Endometrial microvascular endothelial cells (primary cell): Measurements from ENCODE around the gene TMEM175. TPM values are rescaled to one million over a fixed set of nuclear protein-coding genes. Genes with fewer than 3 reads are reported as not detected.

ENCODE experiments used
- in situ Hi-C: cut with HindIII; loops from 2 replicates; pipeline ENCODE4 v1.10.0; 2017; ENCODE audit warnings: low sequenced_read_pairs, low pct_unique_long_range_greater_than_20kb; ENCODE audit errors: inconsistent ontology term
- total RNA-seq: library from RNA; depleted of rRNA; stranded (reverse); fragments of >200 nt; gene quantifications from one replicate; pipeline ENCODE4 v1.2.3, GENCODE V29; 2015; ENCODE audit errors: inconsistent ontology term

The TMEM175 gene
- total RNA-seq, 1 donor from 2014 or later, result 16.3 TPM

GRCh38 chr4:898123-898522 lies 34.1 kb upstream of the TMEM175 start:
- in situ Hi-C loops, result no loop called here

DNA sequence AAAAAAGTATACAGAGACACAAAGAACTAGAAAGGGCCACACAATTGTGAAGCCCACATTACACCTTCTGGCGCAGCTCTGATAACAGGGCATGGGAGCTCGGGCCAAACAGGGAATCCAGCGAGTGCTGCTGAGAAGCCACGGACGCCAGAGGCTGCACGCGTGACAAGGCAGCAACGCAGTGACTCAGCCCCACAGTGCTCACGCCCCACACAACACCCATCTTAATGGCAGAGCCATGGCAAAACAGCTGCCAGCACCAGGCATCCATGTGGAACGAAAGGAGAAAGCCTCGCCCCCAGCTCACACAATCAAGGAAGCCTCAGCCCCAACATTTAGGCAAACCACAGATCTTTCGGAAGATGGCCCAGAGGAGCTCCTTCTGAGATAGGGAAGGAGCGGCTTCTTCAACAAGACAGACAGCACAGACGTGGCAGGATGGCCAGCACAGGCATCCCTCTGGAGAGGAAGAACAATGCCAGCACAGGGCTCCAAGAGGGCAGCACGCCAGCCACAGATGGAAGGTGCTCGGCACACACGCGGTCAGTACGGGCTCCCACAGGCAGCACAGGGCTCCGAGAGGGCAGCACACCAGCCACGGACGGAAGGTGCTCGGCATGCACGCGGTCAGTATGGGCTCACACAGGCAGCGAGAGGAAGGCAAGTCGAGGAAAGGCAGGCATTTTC lies 33.2 kb upstream of the TMEM175 start:
- in situ Hi-C loops, result no loop called here

GRCh38 chr4:899556-899906 lies 32.7 kb upstream of the TMEM175 start:
- in situ Hi-C loops, result no loop called here

DNA sequence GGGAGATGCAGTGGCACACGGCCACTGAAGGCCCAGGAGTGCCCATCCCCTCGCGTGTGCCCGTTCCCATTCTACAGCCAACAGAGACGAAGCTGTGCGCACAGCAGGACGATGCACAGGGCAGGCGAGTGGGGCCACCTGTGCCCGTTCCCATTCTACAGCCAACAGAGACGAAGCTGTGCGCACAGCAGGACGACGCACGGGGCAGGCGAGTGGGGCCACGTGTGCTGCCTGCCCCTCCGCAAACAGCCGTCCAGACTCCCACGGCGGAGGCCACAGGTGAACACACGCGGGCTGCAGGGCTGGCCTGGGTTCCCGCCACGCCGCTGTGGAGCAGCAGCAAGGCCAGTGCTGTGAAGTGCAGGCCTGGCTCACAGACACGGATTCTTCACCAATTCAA lies 32.2 kb upstream of the TMEM175 start:
- in situ Hi-C loops, result no loop called here

GRCh38 chr4:900721-901120 lies 31.5 kb upstream of the TMEM175 start:
- in situ Hi-C loops, result no loop called here

DNA sequence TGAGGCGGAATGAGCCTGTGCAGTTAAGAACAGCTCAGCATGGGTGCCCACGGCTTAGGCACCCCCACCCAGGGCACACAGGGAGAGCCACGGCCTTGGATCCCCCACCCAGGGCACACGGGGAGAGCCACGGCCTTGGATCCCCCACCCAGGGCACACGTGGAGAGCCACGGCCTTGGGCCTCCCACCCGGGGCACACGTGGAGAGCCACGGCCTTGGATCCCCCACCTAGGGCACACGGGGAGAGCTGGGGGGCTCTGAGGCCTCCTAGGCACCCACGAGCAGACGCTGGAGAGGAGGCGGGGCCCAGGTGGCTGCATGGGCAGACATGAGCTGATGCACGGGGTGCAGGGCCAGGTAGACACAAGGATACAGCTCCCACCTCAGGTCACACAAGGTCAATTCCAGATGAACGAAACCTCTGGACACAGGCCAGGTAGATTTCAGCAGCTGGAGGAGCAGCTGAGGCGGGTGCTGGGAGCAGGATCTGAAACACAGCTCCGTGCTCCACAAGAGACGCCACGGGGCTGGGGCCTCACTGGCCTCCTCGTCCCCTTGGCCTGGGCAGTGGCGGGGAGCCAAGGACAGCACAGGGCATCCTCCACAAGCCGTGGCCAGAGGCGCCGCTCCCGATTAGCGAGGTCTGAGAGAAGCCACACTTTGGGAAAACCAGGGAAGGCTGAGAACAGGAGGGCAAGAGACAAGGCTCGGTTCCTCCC lies 30.9 kb upstream of the TMEM175 start:
- in situ Hi-C loops, result no loop called here

DNA sequence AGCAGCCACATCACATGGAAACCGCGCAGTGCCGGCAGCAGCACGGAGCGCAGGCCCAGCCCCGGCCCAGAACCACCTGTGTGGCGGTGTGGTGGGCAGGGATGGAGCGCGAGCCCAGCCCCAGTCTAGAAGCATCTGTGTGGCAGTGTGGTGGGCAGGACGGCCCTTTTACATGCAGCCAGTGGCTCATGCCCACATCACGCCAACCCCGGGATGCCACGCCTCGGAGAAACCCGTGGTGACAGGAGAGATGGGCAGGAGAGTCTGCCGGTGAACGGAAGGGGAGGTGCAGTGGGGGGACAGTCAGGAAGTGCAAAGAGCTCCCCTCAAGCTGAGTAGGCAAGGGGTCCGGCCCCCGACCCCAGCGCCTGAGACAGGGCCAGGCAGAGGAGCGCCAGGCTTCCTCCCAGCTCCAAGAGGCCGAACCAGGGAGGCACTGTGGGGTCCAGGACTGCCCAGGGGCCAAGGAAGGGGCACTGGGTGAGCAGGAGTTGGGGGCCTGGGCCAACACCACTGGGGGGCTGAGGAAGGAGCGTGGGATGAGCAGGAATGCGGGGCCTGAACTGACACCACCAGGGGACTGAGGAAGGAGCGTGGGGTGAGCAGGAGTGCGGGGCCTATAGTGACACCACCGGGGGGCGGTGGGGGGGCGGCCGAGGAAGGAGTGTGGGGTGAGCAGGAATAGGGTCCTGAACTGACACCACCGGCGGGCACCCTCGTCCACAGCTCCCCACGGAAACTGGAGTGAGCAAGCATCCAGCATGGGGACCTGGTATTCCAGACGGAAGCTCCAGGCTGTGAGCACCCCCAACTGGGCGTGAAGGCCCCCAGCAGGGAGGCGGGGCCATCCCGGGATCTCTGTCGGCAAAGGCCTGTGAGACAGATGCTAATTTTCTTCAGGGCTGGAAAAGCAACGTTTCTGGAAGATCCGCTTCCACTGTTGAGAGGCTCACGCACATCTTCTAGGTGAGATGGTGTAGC lies 28.9 kb upstream of the TMEM175 start:
- in situ Hi-C loops, result no loop called here

DNA sequence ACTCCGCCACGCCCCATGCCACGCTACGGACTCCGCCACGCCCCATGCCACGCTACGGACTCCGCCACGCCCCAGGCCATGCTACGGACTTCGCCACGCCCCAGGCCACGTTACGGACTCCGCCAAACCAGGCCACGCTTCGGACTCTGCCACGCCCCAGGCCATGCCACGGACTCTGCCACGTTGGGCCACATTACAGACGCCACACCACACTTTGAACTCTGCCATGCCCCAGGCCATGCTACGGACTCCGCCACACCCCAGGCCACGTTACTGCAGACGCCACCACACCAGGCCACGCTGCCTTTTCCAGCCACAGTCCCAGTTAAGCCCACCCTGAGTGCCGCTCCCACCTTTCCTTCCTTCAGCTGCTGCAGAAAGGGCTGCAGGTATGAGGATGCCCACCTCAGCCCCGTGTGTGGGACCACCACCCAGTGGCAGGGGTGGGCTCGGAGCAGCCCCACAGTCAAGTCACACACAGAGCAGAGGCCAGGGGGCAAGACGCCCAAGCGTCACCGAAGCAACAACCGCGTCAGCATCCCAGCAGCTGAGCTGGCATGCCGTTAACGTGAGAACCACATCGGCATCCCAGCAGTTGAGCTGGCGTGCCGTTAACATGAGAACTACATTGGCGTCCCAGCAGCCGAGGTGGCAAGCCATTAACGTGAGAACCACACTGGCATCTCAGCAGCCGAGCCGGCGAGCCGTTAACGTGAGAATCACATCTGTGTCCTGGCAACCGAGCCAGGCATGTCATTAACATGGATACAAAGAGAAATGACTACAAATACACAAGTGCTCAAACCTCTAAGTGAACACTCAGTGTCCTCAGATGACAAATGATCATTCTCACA lies 26.5 kb upstream of the TMEM175 start:
- in situ Hi-C loops, result no loop called here

GRCh38 chr4:906339-907102 lies 25.7 kb upstream of the TMEM175 start:
- in situ Hi-C loops, result no loop called here

DNA sequence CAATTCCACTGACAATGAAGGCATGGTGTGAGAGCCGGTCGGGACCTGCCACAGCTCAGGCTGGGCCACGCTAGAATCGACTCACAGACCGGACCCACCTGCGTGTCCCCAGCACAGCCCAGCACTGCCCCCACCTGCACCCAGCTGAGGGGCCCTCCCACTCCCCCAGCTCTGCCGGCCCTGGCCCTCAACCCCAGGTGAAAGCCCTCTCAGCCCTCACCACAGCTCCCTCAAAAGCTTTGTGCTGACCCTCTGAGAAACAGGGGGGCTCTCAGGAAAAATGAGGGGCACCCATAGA lies 25.2 kb upstream of the TMEM175 start:
- in situ Hi-C loops, result no loop called here

DNA sequence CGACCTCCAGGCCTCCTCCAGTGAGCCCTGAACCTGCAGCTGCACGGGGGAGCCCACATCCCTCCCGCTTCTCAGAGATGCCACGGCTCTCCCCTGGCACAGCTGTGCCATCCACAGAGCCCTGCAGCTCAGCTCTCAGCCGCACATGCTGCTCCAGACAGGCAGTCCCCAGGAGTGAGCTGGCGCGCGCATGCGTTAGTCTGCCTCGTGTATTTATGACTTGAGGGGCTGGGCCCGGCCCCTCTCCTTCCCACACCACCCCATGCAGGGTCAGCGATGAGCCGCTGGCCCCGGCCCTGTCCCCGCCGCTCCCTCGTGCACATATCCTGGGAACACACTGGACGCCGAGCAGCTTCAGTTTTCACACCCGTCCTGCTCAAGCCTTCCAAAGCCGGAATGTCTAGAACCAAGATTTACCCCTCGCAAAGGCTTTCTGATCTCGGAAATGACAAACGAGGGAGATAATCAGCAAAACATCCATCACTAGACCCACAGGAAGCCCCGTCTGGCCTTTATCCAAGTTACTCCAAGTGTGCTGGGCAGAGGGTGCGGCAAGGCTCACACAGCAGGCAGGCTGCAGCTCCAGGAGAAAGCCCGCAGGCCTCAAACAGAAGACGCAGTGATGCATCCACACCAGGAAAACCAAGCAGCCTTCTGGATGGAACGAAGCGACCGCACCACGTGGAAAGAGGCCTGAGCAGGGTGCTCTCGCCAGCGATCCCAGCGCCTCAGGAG lies 24.4 kb upstream of the TMEM175 start:
- in situ Hi-C loops, result no loop called here

GRCh38 chr4:909131-909571 lies 23.1 kb upstream of the TMEM175 start:
- in situ Hi-C loops, result no loop called here

DNA sequence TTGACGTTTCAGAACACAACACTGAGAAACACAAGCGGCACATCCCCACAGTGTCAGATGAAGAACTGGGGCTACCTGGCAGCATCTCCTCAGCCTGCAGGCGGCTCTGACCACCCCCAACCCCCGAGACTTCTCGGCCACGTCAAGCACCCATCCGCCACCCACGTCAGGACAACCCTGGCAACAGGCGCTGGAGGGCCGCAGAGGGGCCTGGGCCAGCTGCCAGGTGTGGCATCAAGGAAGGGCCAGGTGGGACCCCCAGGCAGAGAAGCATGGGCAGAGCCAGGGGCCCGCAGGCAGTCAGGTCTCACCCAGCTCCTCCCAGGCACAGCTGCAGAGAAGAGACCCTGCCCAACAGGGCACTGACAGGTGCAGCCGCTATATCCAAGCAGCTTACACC lies 22.4 kb upstream of the TMEM175 start:
- in situ Hi-C loops, result no loop called here

GRCh38 chr4:910366-911091 lies 21.7 kb upstream of the TMEM175 start:
- in situ Hi-C loops, result no loop called here

- in situ Hi-C loops, result no loop called here
Measured at GRCh38 chr4:911221-911751, 21.0 kb upstream of the TMEM175 start.

- in situ Hi-C loops, result no loop called here
Measured at GRCh38 chr4:911871-912490, 20.3 kb upstream of the TMEM175 start.
